Measurements from ENCODE around the gene SAFB2.

Gene SAFB2

DNA sequence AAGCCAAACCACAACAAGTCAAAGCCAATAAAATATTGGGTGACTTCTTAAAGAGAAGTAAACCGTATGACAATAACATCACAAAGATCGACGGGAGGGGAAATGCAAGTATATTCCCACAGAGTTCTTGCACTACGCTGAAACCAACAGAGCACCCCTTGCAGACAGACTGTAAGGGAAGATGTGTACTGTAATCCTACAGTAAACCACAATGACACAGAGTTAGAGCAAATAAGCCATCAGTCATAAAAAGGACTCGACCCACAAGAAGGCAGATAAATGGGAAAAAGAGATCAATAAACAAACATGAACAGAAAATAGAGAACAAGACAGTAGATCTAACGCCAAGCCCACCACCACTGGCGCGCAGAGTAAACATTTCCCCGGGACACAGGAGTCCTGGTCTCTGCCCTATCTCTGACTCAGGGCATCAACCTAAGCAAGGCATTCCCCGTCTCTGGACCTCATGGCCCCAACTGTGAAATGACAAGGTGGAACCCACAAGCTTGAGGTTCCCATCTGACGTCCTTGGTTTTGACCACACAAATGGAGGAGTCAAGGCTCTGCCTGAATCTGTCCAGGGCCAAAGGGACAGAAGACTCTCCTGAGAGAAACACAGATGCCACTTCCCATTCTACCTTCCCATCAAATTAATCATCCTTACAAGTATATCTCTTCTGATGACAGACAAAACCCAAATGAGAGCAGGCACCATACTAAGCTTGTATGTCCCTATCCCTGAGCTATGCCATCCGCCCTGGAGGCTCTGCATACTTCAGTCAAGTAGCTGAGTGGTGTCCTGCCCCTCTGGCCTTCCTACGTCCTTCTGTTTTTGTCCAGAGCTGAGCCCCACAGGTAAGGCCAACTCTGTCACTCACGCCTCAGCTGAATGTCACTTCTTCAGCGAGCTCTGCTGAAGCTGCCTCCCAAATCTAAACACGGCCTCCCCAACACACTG is 15.0 kb downstream of the SAFB2 start:
- TF ChIP-seq, protein P1, sequence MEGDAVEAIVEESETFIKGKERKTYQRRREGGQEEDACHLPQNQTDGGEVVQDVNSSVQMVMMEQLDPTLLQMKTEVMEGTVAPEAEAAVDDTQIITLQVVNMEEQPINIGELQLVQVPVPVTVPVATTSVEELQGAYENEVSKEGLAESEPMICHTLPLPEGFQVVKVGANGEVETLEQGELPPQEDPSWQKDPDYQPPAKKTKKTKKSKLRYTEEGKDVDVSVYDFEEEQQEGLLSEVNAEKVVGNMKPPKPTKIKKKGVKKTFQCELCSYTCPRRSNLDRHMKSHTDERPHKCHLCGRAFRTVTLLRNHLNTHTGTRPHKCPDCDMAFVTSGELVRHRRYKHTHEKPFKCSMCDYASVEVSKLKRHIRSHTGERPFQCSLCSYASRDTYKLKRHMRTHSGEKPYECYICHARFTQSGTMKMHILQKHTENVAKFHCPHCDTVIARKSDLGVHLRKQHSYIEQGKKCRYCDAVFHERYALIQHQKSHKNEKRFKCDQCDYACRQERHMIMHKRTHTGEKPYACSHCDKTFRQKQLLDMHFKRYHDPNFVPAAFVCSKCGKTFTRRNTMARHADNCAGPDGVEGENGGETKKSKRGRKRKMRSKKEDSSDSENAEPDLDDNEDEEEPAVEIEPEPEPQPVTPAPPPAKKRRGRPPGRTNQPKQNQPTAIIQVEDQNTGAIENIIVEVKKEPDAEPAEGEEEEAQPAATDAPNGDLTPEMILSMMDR (conservative IDR thresholded peaks at IDR 0.05; ENCODE audit: low read depth) = no peak
- ChIA-PET POLR2A (ENCODE audit: low non-redundant PET) (no interaction called here), CTCF (no interaction called here)
- DNase-seq (ENCODE audit: low spot score) = no peak
- no peak overlapping the region for H3K27ac ChIP-seq

DNA sequence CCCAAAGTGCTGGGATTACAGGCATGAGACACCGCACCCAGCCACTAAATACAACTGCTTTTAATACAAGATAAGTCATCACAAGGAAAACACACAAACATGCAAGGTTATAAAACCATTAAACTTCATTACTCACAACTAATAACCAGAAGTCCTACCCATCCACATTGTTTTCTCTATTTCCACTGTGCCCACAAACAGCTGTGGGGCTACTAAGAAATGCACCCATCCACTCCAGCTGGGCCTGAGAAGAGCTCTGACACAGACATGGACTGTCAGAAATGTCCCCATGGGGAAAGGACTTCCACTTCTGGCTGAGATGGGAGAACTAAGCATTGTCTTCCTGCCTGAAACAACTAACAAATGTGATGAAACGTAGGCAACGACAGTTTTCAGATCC is 17.2 kb downstream of the SAFB2 start:
- TF ChIP-seq, protein P1 (conservative IDR thresholded peaks at IDR 0.05; ENCODE audit: low read depth) = no peak
- no peak for DNase-seq (ENCODE audit: low spot score)
- 0 out of 2 replicates have a peak overlapping the region, but pooled peaks have one; percentile 14 for H3K27ac ChIP-seq
- ChIA-PET POLR2A (ENCODE audit: low non-redundant PET) (no interaction called here), CTCF (interaction anchor here (0.6 kb wide), 1 partner anchor 10 kb away, joined by 4 read pairs; no protein-coding TSS in a partner anchor)

- POLR2A ChIA-PET (ENCODE audit: low non-redundant PET) = no interaction called here
- TF ChIP-seq, protein P1 (conservative IDR thresholded peaks at IDR 0.05; ENCODE audit: low read depth) = no peak
- H3K27ac ChIP-seq = no peak overlapping the region
- CTCF ChIA-PET = no interaction called here
- no peak for DNase-seq (ENCODE audit: low spot score)
Observed at GRCh38 chr19:5603626-5604025, 18.9 kb downstream of the SAFB2 start.

DNA sequence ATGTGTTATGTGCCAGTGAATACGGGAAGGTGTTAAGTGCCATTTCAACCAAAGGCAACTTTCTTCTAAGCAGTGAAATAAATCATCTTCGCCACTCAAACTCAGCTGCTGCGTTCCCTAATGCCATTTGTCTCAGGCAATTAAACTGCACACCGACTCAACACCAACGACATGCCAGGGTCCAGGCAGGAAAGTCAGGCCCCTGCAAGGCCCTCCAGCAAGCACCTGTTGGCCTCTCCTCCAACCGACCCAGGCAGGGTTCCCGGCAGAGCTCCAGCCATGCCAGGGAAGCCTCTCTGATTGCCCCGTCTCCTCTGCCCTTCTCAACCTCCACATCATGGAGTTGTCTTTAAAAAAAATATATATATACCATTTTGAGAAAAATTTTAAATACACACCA is 21.8 kb downstream of the SAFB2 start:
- TF ChIP-seq, protein P1 (conservative IDR thresholded peaks at IDR 0.05; ENCODE audit: low read depth) = no peak
- DNase-seq (ENCODE audit: low spot score) = no peak
- ChIA-PET CTCF (no interaction called here), POLR2A (ENCODE audit: low non-redundant PET) (no interaction called here)
- no peak overlapping the region for H3K27ac ChIP-seq

GRCh38 chr19:5595745-5596144 is 26.8 kb downstream of the SAFB2 start:
- no peak for DNase-seq (ENCODE audit: low spot score)
- TF ChIP-seq, protein P1 (conservative IDR thresholded peaks at IDR 0.05; ENCODE audit: low read depth) = no peak
- H3K27ac ChIP-seq = no peak overlapping the region
- ChIA-PET POLR2A (ENCODE audit: low non-redundant PET) (no interaction called here), CTCF (interaction anchor here (0.6 to 1.1 kb wide), 2 partner anchors 48 to 547 kb away, joined by 3 to 4 read pairs; no protein-coding TSS in a partner anchor)

DNA sequence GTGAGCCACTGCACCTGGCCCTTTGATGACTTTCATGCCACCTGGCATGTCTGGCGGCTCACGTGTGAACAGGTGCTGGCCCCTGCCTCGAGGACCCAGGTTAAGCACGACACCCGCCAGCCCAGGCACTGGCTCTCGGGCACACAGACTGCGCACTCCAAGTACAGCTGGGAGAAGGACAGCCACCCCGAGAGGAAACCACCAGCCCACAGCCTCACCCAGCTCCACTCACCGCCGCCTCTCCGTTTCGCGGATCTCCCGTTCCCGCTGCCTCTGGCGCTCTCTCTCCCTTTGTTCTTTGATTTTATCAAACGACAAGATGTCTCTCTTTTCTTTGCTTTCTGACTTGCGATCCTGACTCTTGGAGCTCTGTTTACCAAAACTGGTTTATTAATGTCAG is 27.4 kb downstream of the SAFB2 start:
- POLR2A ChIA-PET (ENCODE audit: low non-redundant PET) = no interaction called here
- DNase-seq (ENCODE audit: low spot score) = no peak
- CTCF ChIA-PET = no interaction called here
- TF ChIP-seq, protein P1 (conservative IDR thresholded peaks at IDR 0.05; ENCODE audit: low read depth) = no peak
- H3K27ac ChIP-seq = no peak overlapping the region
